ENCODE results near the gene ANTXR2. TPM values are rescaled to one million over a fixed set of nuclear protein-coding genes. Genes with fewer than 3 reads are reported as not detected.
"Not testable (repeated sequence)": the region's sequence is repeated elsewhere in the genome, so short reads cannot be mapped to it uniquely, and the experiment has no call there.

The ANTXR2 gene
- total and polyA plus RNA-seq, 5 experiments from 2014 or later, result 11.4 to 22.1 (median 19.3) TPM

- peaks cover 0 to 5% (median 0%) of the 10 kb centered on the region in 9 donors for H3K9me3 Mint-ChIP-seq
- DNase-seq (no peak), ATAC-seq (no peak)
- no peak overlapping the region for H3K27ac Mint-ChIP-seq
- H3K36me3 Mint-ChIP-seq, result peaks cover 14 to 30% (median 25%) of the 10 kb centered on the region in 3 donors
- no peak overlapping the region for H3K4me3 Mint-ChIP-seq
- H3K4me1 Mint-ChIP-seq, result peaks cover 4 to 22% (median 16%) of the 10 kb centered on the region in 4 donors
- no peaks in the 10 kb centered on the region for H3K27me3 Mint-ChIP-seq
- POLR2A ChIA-PET, result no interaction called here
Observed at GRCh38 chr4:79905212-79905611, 167.8 kb downstream of the ANTXR2 start.

DNA sequence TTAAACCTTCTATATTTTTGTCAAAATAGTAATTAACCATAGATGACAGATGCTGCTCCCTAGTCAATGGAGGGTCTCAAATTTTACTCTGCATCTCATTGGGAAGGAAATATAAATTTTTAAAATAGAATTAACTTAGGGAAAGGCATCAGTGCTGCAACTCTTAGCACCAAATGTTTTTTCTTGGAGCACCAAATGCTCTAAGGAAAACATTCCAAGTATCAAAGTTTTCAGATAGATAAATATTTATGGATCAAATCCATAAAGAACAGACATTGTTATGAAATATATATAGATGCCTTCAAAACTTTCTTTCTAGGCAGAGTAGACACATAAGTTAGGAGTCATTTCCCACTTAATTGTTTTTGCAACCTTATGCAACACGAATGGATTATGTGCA, 168.7 kb downstream of the ANTXR2 start:
- Mint-ChIP-seq H3K27me3 (no peaks in the 10 kb centered on the region), H3K9me3 (peaks cover 0 to 8% (median 0%) of the 10 kb centered on the region in 9 donors), H3K27ac (no peak overlapping the region), H3K4me1 (peaks cover 4 to 22% (median 16%) of the 10 kb centered on the region in 4 donors), H3K36me3 (peaks cover 14 to 33% (median 25%) of the 10 kb centered on the region in 3 donors), H3K4me3 (no peak overlapping the region)
- ATAC-seq, result no peak
- DNase-seq, result no peak
- POLR2A ChIA-PET, result no interaction called here

DNA sequence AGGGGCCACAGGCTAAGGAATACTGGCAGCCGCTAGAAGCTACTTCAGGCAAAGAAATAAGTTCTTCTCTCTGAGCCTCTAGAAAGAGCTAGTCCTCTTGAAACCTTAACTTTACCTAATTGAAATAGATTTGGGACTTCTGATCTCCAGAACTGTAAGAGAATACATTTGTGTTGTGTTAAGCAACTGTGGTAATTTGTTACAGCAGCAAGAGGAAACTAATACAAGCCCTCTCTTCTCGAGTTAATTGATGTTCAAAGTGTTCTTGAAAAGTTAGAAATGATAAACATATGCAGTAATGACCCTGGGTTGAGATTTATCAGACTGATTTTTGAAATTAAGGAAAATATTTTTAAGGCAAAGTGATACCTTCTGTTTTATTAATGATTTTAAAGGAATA, 172.8 kb downstream of the ANTXR2 start:
- H3K4me1 Mint-ChIP-seq, result peaks cover 0 to 5% (median 0%) of the 10 kb centered on the region in 4 donors
- no peak for DNase-seq
- peaks cover 0 to 6% (median 0%) of the 10 kb centered on the region in 5 donors for H3K27me3 Mint-ChIP-seq
- POLR2A ChIA-PET, result no interaction called here
- ATAC-seq, result no peak
- H3K4me3 Mint-ChIP-seq, result no peak overlapping the region
- peaks cover 0 to 7% (median 4%) of the 10 kb centered on the region in 3 donors for H3K36me3 Mint-ChIP-seq
- peaks cover 0 to 8% (median 0%) of the 10 kb centered on the region in 9 donors for H3K9me3 Mint-ChIP-seq
- no peak overlapping the region for H3K27ac Mint-ChIP-seq

GRCh38 chr4:79899481-79899880, 173.5 kb downstream of the ANTXR2 start:
- no peak for ATAC-seq
- H3K9me3 Mint-ChIP-seq, result peaks cover 0 to 8% (median 0%) of the 10 kb centered on the region in 9 donors
- DNase-seq, result no peak
- peaks cover 0 to 3% (median 0%) of the 10 kb centered on the region in 3 donors for H3K36me3 Mint-ChIP-seq
- POLR2A ChIA-PET, result no interaction called here
- H3K27me3 Mint-ChIP-seq, result peaks cover 0 to 6% (median 0%) of the 10 kb centered on the region in 5 donors
- H3K4me3 Mint-ChIP-seq, result no peak overlapping the region
- no peaks in the 10 kb centered on the region for H3K4me1 Mint-ChIP-seq
- no peak overlapping the region for H3K27ac Mint-ChIP-seq

DNA sequence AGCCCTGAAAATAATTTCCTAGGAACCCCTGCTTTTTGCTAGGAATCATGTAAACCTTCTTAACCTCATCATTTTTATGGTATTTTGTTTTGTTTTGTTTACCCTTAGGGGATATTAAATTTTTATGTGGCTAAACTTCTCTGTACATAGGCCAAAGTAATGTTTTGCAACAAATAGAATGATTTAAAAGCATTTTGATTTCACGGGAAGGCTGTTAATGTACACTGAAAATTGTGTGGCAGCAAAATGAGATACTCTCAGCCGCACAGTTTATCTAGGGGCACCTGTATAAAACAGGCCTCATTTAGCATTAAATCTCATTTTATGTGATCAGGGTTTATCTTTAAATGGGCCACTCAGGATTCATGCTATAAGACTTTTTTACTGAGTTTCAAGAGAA, 175.0 kb downstream of the ANTXR2 start:
- H3K27ac Mint-ChIP-seq, result no peak overlapping the region

GRCh38 chr4:79897174-79897573, 175.9 kb downstream of the ANTXR2 start:
- no peak for DNase-seq
- Mint-ChIP-seq H3K36me3 (peaks cover 0 to 3% (median 0%) of the 10 kb centered on the region in 3 donors), H3K27me3 (peaks cover 0 to 6% (median 1%) of the 10 kb centered on the region in 5 donors), H3K4me1 (no peaks in the 10 kb centered on the region), H3K9me3 (peaks cover 0 to 8% (median 0%) of the 10 kb centered on the region in 9 donors), H3K27ac (no peak overlapping the region), H3K4me3 (no peak overlapping the region)
- POLR2A ChIA-PET, result no interaction called here
- ATAC-seq, result no peak

More for the DNA sequence above, 175.0 kb downstream of the ANTXR2 start:
- POLR2A ChIA-PET, result no interaction called here
- H3K9me3 Mint-ChIP-seq, result peaks cover 0 to 8% (median 0%) of the 10 kb centered on the region in 9 donors
- H3K4me1 Mint-ChIP-seq, result no peaks in the 10 kb centered on the region
- no peak overlapping the region for H3K4me3 Mint-ChIP-seq
- H3K36me3 Mint-ChIP-seq, result peaks cover 0 to 3% (median 0%) of the 10 kb centered on the region in 3 donors
- no peak for ATAC-seq
- DNase-seq, result no peak
- peaks cover 0 to 6% (median 1%) of the 10 kb centered on the region in 5 donors for H3K27me3 Mint-ChIP-seq

DNA sequence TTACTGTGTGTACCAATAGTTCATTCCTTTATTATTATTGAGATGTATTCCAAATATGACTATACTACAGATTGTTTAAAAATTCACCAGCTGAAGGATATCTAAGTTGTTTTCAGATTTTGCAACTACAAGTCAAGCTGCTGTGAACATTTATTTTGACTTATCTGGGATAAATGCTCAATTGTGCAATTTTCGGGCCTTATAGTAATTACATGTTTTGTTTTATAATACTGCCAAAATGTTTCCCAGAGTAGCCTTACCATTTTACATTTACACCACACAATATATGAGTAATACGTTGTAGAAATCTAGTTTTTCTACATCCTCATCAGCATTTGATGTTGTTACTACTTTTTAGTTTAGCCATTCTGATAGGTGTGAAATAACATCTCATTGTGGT, 179.6 kb downstream of the ANTXR2 start:
- ATAC-seq (no peak), DNase-seq (no peak)
- H3K9me3 Mint-ChIP-seq, result peaks cover 0 to 6% (median 0%) of the 10 kb centered on the region in 9 donors
- H3K4me1 Mint-ChIP-seq, result no peaks in the 10 kb centered on the region
- H3K4me3 Mint-ChIP-seq, result no peak overlapping the region
- POLR2A ChIA-PET, result no interaction called here
- H3K27me3 Mint-ChIP-seq, result peaks cover 0 to 6% (median 1%) of the 10 kb centered on the region in 5 donors
- no peaks in the 10 kb centered on the region for H3K36me3 Mint-ChIP-seq
- H3K27ac Mint-ChIP-seq, result no peak overlapping the region

GRCh38 chr4:79889026-79889425, 184.0 kb downstream of the ANTXR2 start:
- H3K27me3 Mint-ChIP-seq, H3K4me1 Mint-ChIP-seq, ATAC-seq, H3K36me3 Mint-ChIP-seq, POLR2A ChIA-PET, DNase-seq, H3K4me3 Mint-ChIP-seq, H3K9me3 Mint-ChIP-seq, H3K27ac Mint-ChIP-seq: not testable (repeated sequence)

- H3K27ac Mint-ChIP-seq, result no peak overlapping the region
- H3K9me3 Mint-ChIP-seq, result peaks cover 0 to 6% (median 0%) of the 10 kb centered on the region in 9 donors
- POLR2A ChIA-PET, result no interaction called here
- no peaks in the 10 kb centered on the region for H3K4me1 Mint-ChIP-seq
- no peak for DNase-seq
- H3K27me3 Mint-ChIP-seq, result no peaks in the 10 kb centered on the region
- no peak for ATAC-seq
- H3K4me3 Mint-ChIP-seq, result no peak overlapping the region
- no peaks in the 10 kb centered on the region for H3K36me3 Mint-ChIP-seq
Observed at GRCh38 chr4:79886557-79886956, 186.5 kb downstream of the ANTXR2 start.

GRCh38 chr4:79886021-79886420, 187.0 kb downstream of the ANTXR2 start:
- no peak overlapping the region for H3K4me3 Mint-ChIP-seq
- no peak for ATAC-seq
- no peak overlapping the region for H3K27ac Mint-ChIP-seq
- no peaks in the 10 kb centered on the region for H3K27me3 Mint-ChIP-seq
- H3K36me3 Mint-ChIP-seq, result no peaks in the 10 kb centered on the region
- POLR2A ChIA-PET, result no interaction called here
- DNase-seq, result no peak
- peaks cover 0 to 6% (median 0%) of the 10 kb centered on the region in 9 donors for H3K9me3 Mint-ChIP-seq
- H3K4me1 Mint-ChIP-seq, result no peaks in the 10 kb centered on the region

- Mint-ChIP-seq H3K27me3 (no peaks in the 10 kb centered on the region), H3K27ac (no peak overlapping the region), H3K9me3 (peaks cover 0 to 3% (median 0%) of the 10 kb centered on the region in 9 donors), H3K36me3 (peaks cover 0 to 3% (median 0%) of the 10 kb centered on the region in 3 donors), H3K4me3 (no peak overlapping the region), H3K4me1 (no peaks in the 10 kb centered on the region)
- POLR2A ChIA-PET, result no interaction called here
- ATAC-seq (no peak), DNase-seq (no peak)
Observed at GRCh38 chr4:79883290-79883689, 189.7 kb downstream of the ANTXR2 start.

GRCh38 chr4:79882806-79883205, 190.2 kb downstream of the ANTXR2 start:
- Mint-ChIP-seq H3K27me3 (no peaks in the 10 kb centered on the region), H3K27ac (no peak overlapping the region), H3K9me3 (peaks cover 0 to 7% (median under 1%) of the 10 kb centered on the region in 9 donors), H3K4me1 (no peaks in the 10 kb centered on the region), H3K36me3 (peaks cover 0 to 7% (median 0%) of the 10 kb centered on the region in 3 donors), H3K4me3 (no peak overlapping the region)
- POLR2A ChIA-PET, result no interaction called here
- DNase-seq (no peak), ATAC-seq (no peak)

DNA sequence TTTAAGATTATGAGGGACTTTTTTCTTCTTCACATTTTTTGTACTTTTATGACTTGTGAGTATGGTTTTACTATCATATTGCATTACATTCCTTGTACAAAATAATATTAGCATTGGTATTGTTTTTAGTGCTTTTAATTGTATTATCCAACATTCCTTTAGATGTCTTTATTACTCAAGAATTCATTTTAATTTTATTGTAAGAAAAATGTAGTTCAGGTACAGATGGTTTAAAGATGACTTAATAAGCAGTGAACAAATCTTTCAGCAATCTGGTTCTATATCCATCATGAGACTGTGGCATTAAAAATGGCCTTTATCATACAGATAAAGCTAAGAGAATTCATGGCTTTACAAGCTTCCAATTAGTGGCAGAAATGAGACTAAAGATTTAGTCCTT, 191.6 kb downstream of the ANTXR2 start:
- Mint-ChIP-seq H3K27me3 (peaks cover 0 to 1% (median 0%) of the 10 kb centered on the region in 5 donors), H3K27ac (no peak overlapping the region), H3K36me3 (peaks cover 0 to 9% (median 0%) of the 10 kb centered on the region in 3 donors), H3K4me3 (no peak overlapping the region), H3K4me1 (no peaks in the 10 kb centered on the region), H3K9me3 (peaks cover 0 to 9% (median 2%) of the 10 kb centered on the region in 9 donors)
- DNase-seq (no peak), ATAC-seq (no peak)
- POLR2A ChIA-PET, result no interaction called here

DNA sequence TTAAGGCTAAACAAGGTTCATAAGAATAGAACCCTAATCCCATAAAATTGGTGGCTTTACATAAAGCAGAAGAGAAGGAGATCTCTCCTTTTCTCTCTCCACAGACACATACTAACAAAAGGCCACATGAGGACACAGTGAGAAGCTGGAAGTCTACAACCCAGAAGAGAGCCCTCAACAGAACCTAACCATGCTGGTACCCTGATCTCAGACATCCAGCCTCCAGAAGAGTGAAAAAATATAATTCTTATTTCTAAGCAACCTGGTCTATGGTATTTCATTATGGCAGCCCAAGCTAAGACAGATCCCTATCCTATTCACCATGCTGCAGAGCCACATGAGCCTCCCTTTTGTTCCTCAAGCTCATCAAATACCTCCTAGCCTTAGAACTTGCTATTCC, 195.5 kb downstream of the ANTXR2 start:
- Mint-ChIP-seq H3K27me3 (peaks cover 0 to 1% (median 0%) of the 10 kb centered on the region in 5 donors), H3K27ac (no peak overlapping the region), H3K4me1 (no peaks in the 10 kb centered on the region), H3K9me3 (peaks cover 0 to 9% (median 2%) of the 10 kb centered on the region in 9 donors), H3K4me3 (no peak overlapping the region), H3K36me3 (peaks cover 0 to 9% (median 0%) of the 10 kb centered on the region in 3 donors)
- no peak for ATAC-seq
- POLR2A ChIA-PET, result no interaction called here
- no peak for DNase-seq
